HG02759 (cell line): Measurements from ENCODE around the gene DDX42.

Experiments used
- ATAC-seq: cut with Tn5 transposase; IDR thresholded peaks from one replicate; pipeline ENCODE4 v1.9.1; 2021; ENCODE audit warnings: mild to moderate bottlenecking, moderate library complexity; ENCODE audit not compliant: unreplicated experiment

Gene DDX42, protein sequence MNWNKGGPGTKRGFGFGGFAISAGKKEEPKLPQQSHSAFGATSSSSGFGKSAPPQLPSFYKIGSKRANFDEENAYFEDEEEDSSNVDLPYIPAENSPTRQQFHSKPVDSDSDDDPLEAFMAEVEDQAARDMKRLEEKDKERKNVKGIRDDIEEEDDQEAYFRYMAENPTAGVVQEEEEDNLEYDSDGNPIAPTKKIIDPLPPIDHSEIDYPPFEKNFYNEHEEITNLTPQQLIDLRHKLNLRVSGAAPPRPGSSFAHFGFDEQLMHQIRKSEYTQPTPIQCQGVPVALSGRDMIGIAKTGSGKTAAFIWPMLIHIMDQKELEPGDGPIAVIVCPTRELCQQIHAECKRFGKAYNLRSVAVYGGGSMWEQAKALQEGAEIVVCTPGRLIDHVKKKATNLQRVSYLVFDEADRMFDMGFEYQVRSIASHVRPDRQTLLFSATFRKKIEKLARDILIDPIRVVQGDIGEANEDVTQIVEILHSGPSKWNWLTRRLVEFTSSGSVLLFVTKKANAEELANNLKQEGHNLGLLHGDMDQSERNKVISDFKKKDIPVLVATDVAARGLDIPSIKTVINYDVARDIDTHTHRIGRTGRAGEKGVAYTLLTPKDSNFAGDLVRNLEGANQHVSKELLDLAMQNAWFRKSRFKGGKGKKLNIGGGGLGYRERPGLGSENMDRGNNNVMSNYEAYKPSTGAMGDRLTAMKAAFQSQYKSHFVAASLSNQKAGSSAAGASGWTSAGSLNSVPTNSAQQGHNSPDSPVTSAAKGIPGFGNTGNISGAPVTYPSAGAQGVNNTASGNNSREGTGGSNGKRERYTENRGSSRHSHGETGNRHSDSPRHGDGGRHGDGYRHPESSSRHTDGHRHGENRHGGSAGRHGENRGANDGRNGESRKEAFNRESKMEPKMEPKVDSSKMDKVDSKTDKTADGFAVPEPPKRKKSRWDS

DNA sequence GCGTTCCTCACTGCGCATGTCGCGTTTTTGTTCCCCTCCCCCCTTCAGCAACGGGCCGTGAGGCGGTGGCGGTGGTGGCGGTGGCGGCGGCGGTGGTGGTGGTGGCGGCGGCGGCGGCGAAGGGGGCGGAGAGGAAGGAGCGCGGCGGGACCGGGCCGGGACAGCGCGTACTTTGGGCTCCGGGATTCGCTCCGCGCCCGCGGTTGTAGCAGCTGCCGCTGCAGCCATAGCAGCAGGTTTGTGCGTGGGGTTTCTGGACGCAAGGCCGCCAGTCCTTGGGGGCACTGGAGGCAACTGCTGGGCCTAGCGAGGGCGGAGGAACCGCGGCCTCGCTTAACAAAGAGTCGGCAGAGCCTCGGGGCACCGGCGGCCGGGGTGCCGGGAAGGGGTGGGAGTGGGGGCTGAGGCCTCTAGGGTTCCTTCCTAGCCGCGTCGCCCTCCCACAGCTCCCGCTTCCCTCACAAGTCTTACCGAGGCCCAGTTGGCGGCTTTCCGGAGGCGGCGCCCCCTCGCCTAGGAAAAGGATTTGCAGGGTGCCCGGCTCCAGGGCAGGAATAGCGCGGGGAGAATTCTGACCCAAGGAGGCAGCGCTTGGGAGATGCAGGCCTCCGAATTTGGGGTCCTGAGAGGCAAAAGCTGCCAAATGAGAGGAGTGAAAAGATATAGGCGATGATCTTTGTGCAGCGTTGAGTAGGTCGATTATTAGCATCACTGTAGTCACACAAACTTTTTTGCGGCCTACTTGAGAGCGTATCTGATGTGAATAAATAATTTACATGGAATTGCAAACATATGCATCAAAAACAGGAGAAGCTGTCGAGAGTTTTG, at the start of gene DDX42:
Gene DDX42, plus strand, starts transcription at position 30 of the 828 bp plus-strand sequence. CDS start 12,880 bp downstream, outside the sequence.
- peak; percentile 11 for ATAC-seq

DNA sequence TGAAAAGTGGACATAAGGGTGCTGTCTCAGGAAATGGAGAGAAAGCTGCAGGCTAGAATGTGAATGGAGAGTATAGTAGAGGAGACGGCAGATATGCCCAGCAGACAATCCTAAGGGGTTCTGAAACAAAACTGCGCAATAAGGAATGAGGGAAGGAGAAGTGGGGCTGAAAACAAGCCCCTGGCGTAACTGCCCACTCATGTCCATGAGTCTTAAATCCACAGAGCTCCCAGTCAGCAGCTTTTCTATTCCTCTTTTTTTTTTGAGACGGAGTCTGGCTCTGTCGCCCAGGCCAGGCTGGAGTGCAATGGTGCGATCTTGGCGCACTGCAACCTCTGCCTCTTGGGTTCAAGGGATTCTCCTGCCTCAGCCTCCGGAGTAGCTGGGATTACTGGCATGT, 38.3 kb upstream of the DDX42 start:
- ATAC-seq = no peak

DNA sequence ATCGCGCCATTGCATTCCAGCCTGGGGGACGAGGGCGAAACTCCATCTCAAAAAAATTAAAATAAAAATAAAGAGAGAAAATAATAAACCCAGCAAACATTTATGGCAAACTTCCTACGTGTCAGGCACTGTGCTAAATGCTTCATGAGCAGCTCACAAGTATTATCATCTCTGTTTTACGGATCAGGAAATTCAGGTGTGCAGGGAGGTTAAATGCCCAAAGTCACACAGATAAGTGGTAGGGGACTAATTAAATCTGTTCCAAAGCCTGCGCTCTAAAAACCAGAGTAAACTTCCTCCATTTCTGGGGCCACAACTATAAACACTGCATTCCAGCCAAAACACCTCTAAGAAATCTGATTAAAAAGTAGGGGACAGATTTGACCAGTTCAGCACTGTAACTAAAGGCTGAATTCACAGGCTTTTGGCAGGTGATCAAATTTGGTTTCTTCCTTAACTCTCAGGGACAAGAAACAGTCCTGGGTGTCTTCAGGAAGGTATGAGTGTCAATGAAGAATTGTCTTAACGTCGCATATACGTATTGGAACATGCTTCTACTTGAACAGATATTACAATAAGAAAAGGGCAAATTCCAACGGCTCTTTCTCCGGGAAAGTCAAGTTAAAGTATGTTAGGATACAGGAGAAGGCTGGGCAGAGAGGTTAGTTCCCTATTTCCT, 33.4 kb upstream of the DDX42 start:
- ATAC-seq = no peak

DNA sequence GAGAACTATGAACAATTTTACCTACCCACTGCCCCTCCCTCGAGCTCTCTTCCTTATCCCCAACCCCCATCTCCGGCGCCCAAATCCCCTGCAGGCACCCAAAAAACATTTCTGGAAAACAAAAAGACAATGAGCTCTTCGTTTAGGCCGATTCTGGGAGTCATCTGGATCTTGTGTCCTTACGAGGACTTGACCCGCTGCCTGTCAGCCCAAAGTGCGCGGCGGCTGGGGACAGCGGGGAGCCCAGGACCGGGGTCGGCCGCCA, 32.9 kb upstream of the DDX42 start:
- peak; percentile 1 for ATAC-seq

DNA sequence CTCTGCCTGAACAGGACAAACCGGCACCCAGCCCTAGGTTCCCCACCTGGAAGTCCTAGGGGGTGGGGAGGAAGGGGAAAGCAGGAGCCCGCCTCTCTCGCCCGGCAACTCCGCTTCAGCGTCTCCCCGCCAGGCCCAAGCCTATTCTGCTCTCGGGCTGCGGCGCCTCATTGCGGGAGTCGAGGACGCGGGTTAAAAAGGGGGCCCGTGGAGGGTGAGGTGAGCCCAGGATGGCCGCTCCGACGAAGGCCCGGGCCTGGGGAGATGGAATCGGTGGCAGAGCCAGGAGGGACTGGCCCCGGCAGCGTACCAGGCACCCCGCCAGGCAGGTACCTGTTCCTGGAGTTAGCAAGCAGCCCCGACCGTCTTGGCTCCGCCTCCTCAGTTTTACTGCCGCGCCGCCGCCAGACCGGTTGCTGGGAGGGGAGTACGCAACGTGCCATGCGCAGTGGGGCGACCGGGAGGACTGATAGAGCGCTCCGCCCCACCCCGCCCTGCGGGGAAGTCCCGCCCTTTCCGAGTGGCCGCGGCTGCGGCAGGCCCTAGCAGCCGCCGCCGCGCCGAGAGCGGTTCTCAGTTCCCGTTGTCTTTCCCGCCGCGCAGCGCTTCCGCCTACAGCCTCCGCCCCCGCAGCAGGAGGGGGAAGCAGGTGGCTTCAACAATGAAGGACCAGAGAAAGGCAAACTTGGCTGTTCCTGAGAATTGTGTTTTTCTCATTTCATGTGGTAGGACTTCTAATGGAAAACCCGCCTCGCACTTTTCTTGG, 32.4 kb upstream of the DDX42 start, which contains the start of gene STRADA:
Gene STRADA, minus strand, starts transcription at position 392 of the 766 bp plus-strand sequence. CDS start 13,430 bp downstream, outside the sequence.
- ATAC-seq = peak; percentile 92

DNA sequence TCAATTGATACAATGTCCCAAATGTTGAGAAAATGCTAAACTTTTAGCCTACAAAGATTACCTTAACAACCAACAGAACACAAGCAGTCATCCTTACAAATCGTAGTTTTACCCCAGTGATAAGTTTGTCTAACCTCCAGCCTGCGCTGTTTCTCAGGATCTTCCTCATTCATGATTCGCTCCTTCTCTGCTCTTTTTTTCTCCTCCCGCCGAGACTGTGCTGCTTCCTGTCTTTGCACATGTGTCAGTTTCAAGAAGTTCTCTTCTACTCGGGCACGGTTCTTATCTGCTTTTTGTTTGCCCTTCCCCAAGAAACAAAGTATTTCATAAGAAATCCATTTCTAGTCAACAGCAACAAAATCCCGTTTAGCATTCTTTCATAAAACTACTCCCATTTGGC, 22.2 kb upstream of the DDX42 start:
- no peak for ATAC-seq

DNA sequence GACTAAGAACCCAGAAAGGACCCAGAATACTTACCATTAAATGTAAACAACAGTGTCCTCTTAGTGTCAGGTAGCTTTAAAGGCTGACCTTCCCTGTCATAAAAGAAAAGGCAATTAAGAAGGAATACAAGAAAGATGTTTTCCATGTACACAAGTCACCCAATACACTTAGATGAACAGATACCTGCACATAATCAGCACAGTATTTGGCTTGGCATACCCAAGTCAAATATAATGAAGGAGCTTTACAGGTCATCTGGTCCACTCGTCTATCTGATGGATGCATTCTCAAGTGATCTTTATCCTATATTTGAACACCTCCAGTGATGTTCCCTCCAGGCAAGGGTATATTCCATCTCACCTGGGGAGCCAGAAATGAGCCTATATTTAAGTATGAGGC, 21.3 kb upstream of the DDX42 start:
- ATAC-seq = no peak

DNA sequence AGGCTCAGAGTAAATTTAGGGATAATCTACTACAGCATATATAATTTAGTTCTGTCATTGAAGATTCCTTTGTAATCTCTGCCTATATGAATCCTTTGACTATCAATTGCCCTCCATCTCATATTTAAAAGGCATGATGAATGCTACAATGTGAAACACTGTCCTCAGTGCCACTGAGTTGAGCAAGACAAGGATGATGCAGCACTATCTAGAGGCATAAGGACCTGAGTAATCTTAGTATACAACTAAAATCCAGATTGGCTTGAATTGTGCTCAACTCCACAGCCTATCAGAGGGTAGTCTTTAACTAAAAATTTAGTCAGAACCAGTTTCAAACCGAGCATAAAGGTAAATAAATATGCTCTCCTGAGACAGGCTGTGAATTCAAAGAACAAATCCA, 20.8 kb upstream of the DDX42 start:
- no peak for ATAC-seq

DNA sequence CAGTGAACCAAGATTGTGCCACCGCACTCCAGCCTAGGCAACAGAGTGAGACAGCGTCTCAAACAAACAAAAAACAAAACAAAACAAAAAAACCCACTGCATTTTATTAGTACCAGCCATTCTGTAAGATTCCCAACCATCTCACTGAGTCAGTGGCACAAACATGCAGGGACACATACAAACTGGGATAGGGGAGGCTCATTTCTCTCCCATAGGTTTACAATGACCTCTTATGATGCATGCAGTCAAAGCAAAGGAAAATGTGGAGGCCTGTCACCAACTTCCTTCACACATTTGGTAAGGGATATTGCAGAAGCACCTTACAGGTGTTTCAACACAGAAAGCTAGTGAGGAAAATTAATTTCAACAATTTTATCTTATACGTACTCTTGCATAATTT, 19.9 kb upstream of the DDX42 start:
- ATAC-seq = no peak

DNA sequence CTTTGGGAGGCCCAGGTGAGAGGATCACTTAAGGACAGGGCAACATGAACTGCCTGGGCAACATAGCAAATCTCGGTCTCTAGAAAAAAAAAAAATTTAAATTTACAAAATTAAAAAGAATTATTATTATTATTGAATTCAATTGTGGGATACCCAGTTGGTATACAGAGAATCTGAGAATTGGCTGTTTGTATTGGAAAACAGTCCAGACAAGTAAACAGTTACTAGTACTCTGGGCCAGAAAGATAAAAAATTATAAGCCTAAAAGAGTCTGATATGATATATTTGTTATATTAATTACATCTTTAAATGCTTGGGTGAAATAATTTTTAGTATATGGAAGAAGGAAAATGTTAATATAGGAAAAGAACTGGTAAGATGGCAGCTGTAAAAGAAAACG, 15.5 kb upstream of the DDX42 start:
- ATAC-seq = no peak

DNA sequence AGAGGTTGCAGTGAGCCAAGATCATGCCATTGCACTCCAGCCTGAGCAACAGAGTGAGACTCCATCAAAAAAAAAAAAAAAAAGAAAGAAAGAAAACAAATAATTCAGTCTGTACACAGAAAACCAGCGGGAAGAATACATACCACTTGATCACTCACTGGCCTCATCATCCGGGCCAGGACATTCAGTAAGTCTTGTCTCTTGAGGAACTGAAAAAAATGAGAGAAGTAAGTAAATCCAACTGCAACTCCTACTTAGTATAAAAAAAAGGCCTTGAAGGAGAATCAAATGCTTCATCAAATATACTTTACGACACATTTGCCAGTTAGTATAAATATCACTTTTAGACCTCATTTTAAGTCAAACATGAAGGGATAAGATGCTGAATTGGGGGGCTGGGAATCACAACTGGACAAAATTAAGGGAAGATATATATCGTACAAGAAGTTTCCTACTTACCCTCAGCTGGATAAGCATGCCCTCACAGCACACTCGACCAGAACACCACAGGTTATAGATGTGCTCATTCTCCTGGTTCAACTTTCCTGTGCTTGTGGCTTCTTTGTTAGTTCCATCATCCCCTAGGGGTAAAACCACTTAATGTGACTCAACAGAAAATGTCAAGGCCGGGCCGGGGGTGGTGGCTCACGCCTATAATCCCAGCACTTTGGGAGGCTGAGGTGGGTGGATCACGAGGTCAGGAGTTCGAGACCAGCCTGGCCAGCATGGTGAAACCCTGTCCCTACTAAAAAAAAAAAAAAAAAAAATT, 13.0 kb upstream of the DDX42 start:
- ATAC-seq = no peak

DNA sequence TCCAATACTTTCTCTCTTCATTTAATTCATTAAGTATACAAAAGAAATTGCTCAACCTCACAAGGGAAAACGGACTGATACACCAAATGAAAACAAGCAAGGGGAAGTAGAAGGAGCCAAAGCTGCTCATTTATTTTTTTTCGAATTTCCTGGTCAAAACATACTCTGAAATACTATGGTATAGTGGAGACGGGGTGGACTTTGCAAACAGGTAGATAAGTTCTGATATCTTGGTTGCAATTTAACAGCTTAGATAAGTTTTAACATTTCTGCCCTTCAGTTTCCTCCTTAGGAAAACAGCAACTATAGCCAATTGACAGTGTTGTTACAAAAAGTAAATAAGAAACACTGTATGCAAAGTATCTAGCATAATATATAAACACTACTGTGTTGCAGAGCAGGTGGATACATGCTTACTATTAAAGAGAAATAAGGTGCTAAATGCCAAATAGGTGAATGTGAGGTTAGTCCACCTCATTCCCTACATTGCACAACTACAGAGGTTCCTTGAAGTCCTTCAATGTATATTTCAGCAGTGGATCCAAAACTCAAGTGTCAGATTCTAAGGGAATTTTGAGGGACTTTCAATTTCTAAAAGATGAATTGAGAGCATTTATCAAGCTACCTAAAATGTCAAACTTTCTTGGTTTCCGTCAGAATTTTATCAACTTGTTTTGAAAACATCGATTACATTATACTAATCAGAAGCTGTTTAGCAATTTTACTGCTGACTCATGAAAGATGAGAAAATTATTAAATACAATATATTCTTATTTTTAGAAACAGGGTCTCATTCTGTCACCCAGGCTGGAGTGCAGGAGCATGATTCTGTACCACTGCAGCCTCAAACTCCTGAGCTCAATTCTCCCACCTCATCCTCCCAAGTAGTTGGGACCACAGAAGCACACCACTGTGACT, 11.6 kb upstream of the DDX42 start:
- ATAC-seq = no peak

DNA sequence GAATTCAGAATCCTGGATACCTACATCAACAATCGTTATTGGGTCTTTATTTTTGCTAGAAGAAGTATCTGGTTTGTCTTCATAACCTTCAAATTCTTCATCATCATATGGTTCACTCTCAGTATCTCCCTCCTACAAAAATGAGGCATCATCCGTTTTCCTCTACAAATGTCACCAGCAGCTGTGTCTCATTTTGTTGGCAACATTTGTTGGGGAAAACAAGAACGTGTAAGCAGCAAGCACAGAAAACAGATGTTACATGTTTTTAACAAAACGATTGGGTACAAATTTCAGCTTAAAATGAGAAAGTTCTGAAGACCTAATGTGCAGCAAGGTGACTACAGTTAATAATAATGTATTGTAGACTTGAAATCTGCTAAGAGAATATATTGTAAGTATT, 9.3 kb upstream of the DDX42 start:
- ATAC-seq = no peak

DNA sequence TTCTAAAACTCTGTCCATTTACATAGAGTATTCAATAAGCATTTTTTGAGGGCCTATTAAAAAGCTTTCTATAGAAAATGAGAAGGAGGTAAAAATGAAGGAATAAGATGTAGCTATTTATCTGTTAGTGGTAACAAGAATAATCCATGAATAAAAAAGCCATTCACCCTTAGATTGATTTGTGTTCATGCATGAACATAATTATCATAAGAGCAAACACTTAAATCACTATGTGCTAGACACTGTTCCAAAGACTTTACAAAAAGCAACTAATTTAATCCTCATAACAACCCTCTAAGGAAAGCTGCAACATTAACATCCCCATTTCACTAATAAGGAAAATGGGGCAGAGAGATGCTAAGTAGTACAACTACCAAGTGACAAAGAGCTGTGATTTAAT, 7.2 kb upstream of the DDX42 start:
- no peak for ATAC-seq

DNA sequence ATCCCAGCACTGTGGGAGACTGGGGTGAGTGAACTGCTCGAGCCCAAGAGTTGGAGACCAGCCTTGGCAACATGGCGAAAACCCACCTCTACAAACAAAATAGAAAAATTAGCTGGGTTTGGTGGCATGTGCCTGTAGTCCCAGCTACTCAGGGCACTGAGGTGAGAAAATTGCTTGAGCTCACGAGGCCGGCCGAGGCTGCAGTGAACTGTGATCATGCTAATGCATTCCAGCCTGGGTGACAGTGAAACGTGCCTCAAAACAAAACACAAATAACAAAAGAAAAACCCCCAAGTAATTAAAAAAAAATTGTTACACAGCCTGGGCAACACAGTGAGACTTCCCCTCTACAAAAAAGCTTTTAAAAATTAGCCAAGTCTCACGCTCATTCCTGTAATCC, 5.5 kb upstream of the DDX42 start:
- no peak for ATAC-seq

DNA sequence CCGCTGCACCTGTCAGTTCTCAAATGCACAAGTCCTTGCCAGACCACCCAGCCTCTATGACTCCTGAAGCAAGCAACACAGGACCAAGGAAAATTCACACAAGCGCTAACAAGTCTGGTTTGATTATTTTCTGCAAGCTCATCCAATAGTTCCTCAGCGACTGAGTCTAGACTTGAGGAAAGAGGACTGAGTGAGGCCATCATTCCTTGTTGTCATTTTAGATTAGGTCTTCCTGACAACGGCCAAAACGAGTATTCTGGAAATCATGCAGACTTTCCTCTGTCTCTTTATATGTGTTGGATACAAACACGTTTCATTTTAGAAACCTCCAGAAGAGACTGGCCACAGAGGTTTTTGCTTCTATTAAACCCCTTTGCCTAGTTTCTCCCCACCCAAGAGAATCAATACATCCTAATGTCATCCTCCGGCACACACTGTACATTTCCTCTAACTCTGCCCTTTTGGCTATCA, 1.1 kb upstream of the DDX42 start:
- ATAC-seq = no peak

DNA sequence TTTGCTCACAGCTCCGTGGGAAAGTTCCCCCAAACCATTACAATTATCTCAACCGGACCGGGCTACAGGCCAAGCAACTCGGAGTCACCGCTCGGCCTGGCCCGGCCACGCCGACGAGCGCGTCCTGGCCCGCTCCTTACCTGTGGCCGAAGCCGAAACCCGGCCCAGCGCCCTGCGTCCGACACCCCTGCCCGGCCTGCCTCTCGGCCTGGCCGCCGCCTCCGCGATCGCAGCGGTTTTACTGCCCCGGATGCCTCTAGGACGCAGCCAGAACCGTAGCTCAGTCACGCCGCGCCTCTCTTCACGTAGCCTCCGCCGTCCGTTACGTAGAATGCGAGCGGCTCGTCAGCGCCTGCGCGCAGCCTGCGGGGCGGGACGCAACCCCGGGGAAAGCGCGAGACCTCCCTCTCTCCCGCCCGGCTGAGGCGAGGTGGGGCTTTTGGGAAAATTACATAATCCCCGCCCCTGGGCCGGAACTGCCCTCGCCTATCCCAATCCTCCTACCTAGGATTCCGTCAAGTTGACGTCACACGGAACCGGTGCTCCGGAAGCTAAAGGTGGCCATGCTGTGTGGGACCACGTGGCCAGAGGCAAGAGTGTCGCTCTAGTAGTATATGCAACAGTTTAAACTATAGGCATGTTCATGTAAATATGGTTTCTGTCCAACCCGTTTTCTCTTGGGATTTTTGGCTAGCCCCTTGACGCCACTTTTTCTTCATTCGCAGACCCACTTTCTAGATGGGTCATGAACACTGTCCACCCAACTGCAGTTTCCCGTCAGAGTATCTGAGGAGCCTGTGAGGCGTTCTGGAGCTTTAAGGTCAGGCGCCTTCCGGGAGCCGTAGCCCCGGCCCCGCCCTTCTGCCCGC, 464 bp upstream of the DDX42 start, which contains the start of gene CCDC47:
Gene CCDC47, minus strand, starts transcription at position 326 of the 869 bp plus-strand sequence. CDS start 7,422 bp downstream, outside the sequence.
- ATAC-seq = peak; percentile 87
